Right ventricle myocardium inferior (tissue), 1 donor: Measurements from ENCODE around the gene SSR1. TPM values are rescaled to one million over a fixed set of nuclear protein-coding genes. Genes with fewer than 3 reads are reported as not detected.
"Not testable (repeated sequence)": the region's sequence is repeated elsewhere in the genome, so short reads cannot be mapped to it uniquely, and the experiment has no call there.

Experiments used
- ATAC-seq: fragments of 200-7000 bp; cut with Tn5 transposase; one replicate; pipeline ENCODE4 v1.9.1; 2020; ENCODE audit warnings: mild to moderate bottlenecking, moderate library complexity
- DNase-seq: peaks from one replicate; pipeline ENCODE4 v3.0.0; 2021; ENCODE audit errors: missing footprints
- intact Hi-C: fragments of 100-400 bp; cut with DNase I; formaldehyde crosslinking; loops from one replicate; pipeline ENCODE4 v1.11.0; 2022
- total RNA-seq: library from RNA; stranded (reverse); fragmentation: NEBNext Ultra II Directional; extraction: Animal tissue kit (Norgen Biotek cat#: 25700); gene quantifications from one replicate; pipeline ENCODE4 v1.2.1, GENCODE V29; 2021
- donor health status: DM: no; HTN: yes; CAD: no; lungs with severe emphysema.

SSR1 gene
- total RNA-seq, 1 donor from 2014 or later, result 58.5 TPM

DNA sequence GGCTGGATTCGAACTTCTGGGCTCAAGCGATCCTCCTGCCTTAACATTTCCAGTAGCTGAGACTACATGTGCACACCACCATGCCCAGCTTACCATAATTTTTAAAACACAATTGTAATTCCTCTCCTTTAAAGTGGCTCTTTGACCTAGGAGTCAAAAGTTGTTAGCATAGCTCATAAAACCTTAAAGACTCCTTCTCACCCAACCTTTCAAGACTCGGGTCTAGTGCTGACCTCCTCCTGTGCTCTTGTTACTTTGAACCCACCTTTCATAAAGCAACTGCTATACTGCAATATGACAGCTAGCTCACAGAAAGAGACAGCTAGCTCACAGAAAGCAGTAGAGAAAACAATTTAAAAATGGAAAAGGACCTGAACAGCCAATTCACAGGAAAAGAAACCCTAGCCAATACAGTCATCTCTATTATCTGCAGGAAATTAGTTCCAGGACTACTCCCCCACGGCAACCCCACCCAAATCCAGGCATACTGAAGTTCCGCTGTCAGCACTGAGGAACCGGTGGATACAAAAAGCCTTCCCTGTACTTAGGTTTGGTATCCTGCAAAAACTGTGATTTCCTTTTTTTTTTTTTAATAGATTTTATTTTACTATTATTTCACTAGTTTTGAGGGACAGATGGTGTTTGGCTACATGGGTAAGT, 20.3 kb downstream of the SSR1 start:
- ATAC-seq, result no peak
- DNase-seq, result no peak
- intact Hi-C loops, result no loop called here

DNA sequence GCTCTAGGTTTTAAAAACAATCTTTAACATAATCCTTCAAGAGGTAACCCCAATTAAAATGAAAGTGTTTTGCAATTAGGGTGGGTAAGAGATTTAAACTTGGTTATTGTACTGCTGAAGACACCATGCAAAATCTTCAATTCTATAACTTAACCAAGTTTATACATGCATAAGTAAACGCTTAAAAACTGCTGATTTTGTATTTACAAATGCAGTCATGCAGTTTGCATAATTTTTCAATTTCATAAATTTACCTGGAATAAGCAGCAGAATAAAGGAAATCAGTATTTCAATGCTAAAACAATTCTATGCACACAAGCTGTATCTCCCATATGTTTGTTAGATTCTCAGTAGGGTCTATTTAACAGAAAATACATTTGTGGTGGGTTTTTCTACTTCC, 22.9 kb downstream of the SSR1 start:
- no peak for ATAC-seq
- DNase-seq, result no peak
- intact Hi-C loops, result no loop called here

DNA sequence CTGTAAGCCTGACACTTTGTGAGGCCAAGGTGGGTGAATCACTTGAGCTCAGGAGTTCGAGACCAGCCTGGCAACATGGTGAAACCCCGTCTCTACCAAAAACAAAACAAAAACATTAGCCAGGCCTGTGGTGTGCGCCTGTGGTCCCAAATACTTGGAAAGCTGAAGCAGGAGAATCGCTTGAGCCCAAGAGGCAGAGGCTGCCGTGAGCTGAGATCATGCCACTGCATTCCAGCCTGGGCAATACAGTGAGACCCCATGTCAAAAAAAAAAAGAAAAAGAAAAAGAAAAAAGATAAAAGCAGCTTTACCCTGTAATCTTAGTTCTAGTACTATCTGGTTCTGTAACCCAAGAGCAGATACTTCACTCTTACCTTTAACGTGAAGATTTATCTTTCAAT, 27.6 kb downstream of the SSR1 start:
- ATAC-seq, result no peak
- intact Hi-C loops, result loop anchor here (10.0 kb wide), 1 partner anchor 109 kb away; no protein-coding TSS in a partner anchor
- DNase-seq, result no peak

DNA sequence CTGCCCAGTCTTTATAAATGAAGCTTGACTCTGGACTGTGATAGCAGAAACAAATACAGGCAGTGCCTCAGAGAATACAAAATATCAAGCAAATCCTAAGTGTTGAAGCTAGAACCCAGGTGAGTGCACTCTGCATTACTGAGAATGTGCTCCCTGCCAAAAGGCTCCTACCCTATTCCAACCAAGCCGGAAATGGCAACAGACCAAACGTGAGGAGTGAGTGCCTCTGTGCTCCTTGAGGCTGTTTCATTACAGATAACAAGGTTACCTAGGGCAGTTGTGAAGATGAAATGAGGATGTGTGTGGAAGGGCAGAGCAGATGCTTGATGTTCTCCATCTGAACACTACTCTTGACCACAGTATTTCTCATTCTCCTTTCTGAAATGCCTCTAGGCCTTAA, 29.3 kb downstream of the SSR1 start:
- intact Hi-C loops, result loop anchor here (10.0 kb wide), 1 partner anchor 111 kb away; no protein-coding TSS in a partner anchor
- no peak for DNase-seq
- ATAC-seq, result no peak

DNA sequence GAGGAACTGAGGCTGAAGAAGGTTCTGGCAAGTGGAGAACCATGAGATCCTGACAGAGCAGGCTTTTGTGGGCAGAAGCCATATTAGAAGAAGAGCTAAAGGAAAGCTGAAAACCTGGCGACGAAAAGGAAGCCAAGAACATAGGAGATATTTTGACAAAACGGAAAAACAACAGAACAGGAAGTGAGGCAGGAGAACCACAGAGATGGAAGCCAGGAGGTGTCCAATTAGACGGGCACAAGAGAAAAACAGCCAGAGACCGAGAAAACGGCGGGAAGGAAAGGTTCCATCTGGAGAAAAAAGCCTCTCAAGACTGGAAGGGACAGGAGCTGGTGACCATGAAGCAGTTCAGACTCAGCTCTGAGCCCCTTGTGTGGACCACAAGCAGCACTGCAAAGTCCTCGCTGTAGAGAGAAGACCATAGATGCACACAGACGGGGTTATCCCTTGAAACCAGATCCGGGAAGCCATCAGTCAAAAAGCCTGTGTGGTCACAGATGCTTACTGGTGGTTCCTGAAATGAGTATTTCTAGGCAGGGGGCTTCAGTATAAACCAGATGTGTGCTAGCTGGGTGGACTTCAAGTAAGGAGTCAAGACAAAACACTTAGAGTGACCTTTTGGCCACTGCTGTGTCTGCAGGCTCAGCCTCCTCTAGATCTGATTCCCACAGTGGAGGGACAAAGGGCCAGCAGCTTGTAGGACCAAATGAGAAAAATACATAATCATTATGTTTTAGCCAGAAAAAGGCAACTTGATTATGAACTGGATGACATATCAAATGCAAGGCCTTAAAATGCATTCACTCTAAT, 30.7 kb downstream of the SSR1 start:
- DNase-seq (no peak), ATAC-seq (no peak)
- intact Hi-C loops, result loop anchor here (10.0 kb wide), 1 partner anchor 112 kb away; no protein-coding TSS in a partner anchor

DNA sequence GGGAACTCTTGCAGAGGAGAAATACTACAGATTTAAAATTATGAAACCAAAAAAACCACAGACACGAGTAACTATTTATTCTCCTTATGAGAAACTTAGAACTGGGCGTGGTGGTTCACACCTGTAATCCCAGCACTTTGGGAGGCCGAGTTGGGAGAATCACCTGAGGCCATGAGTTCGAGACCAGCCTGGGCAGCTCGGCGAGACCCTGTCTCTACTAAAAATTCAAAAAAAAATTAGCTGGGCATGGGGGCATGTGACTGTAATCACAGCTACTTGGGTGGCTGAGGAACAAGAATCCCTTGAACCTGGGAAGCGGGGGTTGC, 36.8 kb downstream of the SSR1 start:
- ATAC-seq (no peak), DNase-seq (no peak)
- intact Hi-C loops, result loop anchor here (5.0 kb wide), 1 partner anchor 341 kb away; no protein-coding TSS in a partner anchor

DNA sequence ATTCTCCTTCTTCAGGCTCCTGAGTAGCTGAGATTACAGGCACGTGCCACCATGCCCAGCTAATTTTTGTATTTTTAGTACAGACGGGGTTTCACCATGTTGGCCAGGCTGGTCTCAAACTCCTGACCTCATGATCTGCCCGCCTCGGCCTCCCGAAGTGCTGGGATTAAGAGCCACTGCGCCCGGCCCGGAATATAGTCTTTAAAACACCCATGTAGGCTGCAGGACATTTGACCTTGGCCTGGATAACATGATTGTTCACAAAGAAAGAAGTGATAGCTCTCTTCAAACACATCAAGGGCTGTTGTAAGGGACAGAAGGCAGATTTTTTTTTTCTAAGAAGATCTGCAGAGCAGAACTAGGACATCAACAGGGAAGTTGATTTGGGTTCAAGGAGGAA, 38.5 kb downstream of the SSR1 start:
- DNase-seq, ATAC-seq, intact Hi-C loops: not testable (repeated sequence)

DNA sequence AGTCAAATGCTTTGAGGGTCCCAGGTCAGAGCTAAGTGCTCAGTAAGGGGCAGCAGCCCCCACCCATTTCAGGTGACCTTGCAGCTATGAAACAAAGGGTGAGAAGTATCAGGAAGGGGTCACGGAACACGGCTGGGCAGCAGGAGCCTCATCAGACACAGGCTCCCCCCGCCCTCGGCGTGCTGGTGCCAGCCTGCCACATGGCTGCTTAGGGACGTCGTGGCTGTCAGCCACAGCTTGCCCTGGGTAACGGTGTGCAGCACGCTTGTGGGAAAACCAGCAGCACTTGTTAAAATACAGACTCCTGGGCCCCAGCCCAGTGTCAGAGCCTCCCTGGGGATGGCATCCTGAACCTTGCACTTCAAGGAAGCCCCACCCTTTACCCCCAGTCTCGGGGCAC, 39.3 kb downstream of the SSR1 start:
- DNase-seq, result no peak
- no peak for ATAC-seq
- intact Hi-C loops, result no loop called here

DNA sequence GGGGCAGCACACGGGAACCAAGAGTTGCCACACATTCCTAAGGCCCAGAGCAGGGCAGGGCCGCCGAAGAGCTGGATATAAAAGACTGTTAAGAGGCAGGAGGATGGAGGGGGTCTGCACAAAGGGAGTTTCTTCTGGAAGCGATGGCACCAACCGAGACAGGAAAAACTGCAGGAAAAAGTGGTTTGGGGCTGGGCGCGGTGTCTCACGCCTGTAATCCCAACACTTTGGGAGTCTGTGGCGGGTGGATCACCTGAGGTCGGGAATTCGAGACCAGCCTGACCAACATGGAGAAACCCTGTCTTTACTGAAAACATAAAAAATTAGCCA, 41.8 kb downstream of the SSR1 start:
- DNase-seq, result peak; percentile 65
- intact Hi-C loops, result no loop called here
- no peak for ATAC-seq

DNA sequence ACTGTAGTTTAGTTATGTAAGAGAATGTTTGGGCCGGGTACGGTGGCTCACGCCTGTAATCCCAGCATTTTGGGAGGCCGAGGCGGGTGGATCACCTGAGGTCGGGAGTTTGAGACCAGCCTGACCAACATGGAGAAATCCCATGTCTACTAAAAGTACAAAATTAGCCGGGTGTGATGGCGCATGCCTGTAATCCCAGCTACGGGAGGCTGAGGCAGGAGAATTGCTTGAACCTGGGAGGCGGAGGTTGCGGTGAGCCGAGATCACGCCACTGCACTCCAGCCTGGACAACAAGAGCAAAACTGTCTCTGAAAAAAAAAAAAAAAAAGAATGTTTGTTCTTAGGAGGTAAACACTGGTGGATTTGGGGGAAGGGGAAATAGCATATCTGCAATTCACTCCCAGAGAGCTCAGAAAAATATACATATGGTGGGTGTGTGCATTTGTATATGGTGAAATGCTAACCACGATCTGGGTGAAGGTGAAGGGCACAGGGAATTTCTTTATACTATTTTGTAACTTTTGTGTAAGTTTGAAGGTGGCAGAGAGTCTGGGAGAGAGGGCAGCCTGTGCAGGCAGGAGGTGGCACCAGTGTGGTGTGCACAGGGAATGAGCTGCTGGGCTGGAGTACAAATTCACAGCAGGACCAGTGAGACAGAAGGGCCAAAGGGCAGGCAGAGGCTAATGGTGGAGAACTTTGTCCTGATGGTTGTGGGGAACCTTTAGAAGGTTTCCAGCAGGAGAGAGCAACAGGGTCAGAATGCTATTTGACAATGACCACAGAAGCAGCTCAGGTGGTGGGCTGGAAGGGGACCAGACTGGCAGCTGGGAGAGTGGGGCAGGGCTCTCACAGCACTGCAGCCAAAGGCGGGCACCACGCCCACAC, 42.4 kb downstream of the SSR1 start:
- no peak for ATAC-seq
- no peak for DNase-seq
- intact Hi-C loops, result no loop called here

DNA sequence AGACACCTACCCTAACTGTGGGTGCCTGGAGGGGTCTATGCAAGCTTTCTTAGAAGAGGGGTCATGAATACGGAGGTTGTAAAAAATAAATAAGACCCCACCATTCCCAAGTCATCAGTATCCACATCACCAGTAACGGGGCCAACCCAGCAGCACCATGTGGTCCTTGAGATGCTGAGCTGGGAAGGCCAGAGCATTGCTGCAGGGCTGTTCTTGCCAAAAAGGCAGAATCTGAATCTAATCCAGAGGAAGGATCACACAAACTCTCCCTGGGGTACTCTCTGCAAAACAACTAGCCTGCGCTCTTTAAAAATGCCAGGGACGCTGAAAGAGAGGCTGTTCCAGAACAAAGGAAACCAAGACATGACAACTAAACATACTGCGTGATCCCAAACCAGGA, 43.2 kb downstream of the SSR1 start:
- intact Hi-C loops, result no loop called here
- peak; percentile 52 for ATAC-seq
- no peak for DNase-seq

DNA sequence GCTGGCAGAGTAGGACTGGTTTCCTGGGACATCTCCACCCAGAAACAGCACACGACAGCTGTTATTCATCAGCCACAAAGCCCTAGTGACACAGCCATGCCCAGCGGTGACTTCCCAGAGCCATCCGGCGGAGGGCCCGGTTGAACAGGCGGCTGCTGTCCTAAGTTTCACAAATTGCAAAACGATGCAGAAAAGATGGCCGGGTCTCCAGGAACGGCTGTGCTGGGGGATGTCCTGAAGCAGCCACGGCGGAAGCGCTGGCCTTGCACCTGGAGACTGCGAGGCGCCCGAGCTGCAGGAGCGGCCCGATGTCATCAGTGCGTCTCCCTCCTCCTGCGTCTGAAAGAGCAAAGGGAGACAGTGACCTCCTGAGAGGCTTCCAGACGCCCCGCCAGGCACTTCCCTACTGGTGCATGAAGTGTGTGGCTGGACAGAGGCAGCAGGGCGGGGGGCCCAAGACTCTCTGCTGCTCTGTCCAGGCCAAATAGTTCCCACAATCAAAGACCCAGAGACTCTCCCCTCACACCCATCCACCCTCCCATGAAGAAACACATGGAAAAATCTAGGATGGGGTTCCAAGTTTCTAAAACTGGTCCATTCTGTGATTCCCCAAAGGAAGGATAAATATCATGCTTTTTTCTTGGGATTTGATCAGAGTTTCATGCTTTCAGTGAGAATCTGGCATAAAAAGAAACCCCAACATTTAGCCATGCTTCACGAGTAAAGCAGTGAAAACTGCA, 44.0 kb downstream of the SSR1 start:
- DNase-seq (no peak), ATAC-seq (no peak)
- intact Hi-C loops, result no loop called here

DNA sequence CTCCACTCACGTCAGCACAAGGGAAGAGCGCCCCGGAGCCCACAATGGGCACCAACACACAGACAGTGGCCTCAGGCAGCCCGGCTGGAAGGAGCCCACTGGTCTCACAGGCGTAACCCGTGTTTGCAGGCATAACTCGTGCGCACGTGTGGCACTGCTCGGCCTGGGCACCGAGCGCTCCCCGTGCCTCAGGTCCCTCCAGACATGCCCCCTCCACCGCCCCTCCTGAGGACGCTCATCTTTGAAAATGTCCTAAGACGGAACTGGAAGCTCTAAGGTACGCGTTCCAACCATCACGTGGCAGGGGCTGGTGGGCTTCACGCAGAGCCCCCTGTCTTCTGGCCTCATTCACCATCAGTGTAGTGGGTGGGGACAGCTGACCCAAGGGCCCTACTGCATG, 44.6 kb downstream of the SSR1 start:
- ATAC-seq (no peak), DNase-seq (peak; percentile 52)

DNA sequence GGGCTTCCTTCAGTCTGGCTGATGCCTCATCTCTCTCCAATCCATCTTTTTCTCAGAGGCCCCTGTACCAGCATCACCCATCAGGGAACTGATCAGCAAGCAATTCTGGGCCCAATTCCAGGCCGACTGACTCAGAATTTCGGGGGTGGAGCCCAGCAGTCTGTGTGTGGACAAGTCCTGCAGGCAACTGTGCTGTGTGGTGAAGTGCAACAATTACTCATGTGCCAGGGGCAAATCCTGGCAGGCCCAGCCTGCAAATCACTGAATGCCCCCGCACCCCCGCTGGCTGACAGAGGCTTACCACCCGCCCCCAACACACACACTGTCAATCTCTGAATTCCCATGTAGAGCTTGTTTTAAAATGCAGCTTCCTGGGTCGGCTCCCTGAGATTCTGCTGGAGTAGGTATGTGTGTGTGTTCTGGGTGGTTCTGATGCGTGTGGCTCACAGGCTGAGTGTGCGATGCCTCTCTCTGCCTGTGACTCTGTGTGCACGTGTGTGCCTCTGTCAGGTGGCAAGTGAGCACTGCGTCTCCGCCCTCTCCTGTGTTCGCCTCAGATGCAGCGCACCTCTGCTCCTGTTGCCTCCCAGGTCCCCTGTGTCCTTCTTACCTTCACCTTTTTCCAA, 45.4 kb downstream of the SSR1 start:
- peak; percentile 74 for DNase-seq
- no peak for ATAC-seq
- intact Hi-C loops, result no loop called here

More for the DNA sequence above, 44.6 kb downstream of the SSR1 start:
- intact Hi-C loops, result no loop called here

DNA sequence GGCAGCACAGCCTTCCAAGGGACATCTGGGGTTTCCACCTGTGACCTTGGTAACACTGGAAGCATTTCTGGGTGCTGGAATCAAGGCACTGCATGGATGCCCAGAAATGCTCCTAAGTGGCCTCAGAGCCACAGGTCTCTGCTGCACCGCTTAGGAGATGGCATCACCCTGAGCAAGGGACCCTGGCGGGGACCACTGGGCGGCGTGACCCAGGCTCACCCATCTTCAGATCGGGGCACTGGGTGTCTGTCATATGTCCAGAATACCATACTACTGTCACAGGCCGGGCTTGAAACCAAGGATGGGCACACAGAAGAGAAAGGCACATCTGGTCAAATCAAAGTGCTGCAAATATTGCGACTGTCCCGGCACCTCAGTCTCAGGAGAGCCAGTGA, 45.9 kb downstream of the SSR1 start:
- ATAC-seq (no peak), DNase-seq (peak; percentile 37)
- intact Hi-C loops, result no loop called here

DNA sequence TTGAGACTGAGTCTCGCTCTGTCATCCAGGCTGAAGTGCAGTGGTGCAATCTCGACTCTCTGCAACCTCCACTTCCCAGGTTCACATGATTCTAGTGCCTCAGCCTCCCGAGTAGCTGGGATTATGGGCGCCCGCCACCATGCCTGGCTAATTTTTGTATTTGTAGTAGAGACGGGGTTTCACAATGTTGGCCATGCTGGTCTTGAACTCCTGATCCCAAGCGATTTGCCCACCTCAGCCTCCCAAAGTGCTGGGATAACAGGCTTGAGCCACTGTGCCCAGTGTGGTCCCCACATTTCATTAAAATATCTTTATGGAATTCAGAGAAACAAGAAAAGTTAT, 47.6 kb downstream of the SSR1 start:
- intact Hi-C loops, ATAC-seq: not testable (repeated sequence)
- peak; percentile 27 for DNase-seq

DNA sequence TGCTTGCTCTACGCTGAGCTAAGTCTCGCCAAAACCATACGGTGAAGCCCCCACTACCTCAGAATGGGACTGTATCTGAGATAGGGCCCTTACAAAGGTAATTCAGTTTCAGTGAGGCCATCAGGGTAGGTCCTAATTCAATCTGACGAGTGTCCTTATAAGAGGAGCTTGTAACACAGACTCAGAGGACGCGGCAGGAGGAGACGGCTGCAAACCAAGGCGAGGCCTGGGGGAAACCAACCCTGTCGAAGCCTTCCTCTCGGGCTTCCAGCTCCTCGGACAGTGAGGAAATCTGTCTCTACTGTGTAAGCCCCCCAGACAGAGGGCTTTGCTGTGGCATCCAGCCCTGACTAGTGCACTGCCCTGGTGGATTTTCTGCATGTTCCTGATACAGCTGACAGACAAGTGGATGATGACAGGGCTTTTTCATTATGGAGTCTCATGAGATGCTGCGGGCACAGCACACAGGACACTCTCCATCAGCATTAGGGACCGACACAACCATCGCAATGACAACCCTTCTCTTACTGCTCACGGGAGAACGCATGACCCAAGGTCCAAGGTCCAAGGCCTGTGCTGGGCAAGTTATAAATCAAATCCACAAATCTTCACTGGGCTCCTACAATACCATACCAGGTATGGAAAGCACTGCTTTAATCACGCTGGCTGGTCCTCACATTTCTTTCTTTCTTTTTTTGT, 48.2 kb downstream of the SSR1 start:
- DNase-seq, result peak; percentile 18
- no peak for ATAC-seq
- intact Hi-C loops, result loop anchor here (5.0 kb wide), 1 partner anchor 948 kb away; no protein-coding TSS in a partner anchor

DNA sequence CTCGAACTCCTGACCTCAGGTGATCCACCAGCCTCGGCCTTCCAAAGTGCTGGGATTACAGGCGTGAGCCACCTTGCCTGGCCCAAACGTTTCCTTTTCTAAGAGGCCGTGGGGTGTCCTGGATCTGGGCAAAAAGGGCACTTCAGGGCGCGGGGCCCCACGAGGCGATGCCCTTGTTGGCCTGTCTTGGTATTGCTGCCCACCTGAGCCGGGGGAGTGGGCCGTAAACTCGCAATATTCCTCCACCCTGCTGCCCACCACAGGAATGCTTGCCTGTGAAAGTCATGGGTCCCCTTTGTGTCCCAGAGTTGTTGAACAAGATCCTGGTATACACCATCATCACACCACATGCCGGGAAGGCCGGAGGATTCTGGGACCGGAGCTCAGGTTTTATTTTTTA, 49.0 kb downstream of the SSR1 start:
- intact Hi-C loops, result loop anchor here (5.0 kb wide), 1 partner anchor 947 kb away; no protein-coding TSS in a partner anchor
- ATAC-seq (no peak), DNase-seq (peak; percentile 25)
